ENCODE results near the gene CYSLTR2. TPM values are rescaled to one million over a fixed set of nuclear protein-coding genes. Genes with fewer than 3 reads are reported as not detected.

The CYSLTR2 gene
- total and polyA plus RNA-seq, 9 of the 15 experiments (the other 6 are each of a cell fraction or from before 2014, with no cell fraction given) = not detected

DNA sequence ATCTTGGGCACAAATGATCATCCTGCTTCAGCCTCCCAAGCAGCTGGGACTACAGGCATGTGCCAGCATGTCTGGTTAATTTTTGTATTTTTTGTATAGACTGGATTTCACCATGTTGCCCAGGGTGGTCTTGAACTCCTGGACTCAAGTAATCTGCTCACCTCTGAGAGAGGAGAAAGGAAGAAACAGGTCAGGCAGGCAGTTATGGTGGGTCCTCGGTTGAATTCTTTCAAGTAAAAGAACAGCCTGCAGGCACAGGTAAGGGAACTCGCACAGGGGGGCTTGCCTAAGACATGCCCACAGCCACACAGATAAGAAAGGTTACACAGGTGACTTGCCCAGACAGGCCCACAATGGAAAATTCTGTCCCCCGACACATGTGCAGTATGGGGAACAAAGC lies 34.8 kb upstream of the CYSLTR2 start:
- Histone ChIP-seq H3K4me2 (ENCODE audit: insufficient read depth, low read length) (no peak overlapping the region), H4K20me1 (replicated peaks; ENCODE audit: control insufficient read depth, insufficient read depth, low read length) (no peaks in the 10 kb centered on the region), H2AFZ (ENCODE audit: low read depth, low read length) (no peak overlapping the region), H3K4me1 (replicated peaks in 1 of 2; ENCODE audit: control insufficient read depth in 2 of 2, insufficient read depth in 2 of 2, low read length in 2 of 2) (no peaks in the 10 kb centered on the region), H3K4me3 (no peak overlapping the region), H3K79me2 (ENCODE audit: control insufficient read depth, insufficient read depth, low read length) (no peaks in the 10 kb centered on the region), H3K27me3 (ENCODE audit: control insufficient read depth in 2 of 2, insufficient read depth in 2 of 2, low read length in 2 of 2) (no peaks in the 10 kb centered on the region), H3K36me3 (ENCODE audit: control insufficient read depth, insufficient read depth, low read length) (no peaks in the 10 kb centered on the region), H3K9me1 (ENCODE audit: control insufficient read depth, insufficient read depth, low read length) (no peaks in the 10 kb centered on the region), H3K9ac (ENCODE audit: insufficient read depth in 1 of 2, low read depth in 2 of 2, low read length in 2 of 2) (no peak overlapping the region), H3K27ac (ENCODE audit: extremely low read depth, low read depth, low read length) (no peak overlapping the region), H3K9me3 (replicated peaks; ENCODE audit: control insufficient read depth, insufficient read depth, low read depth, low read length) (no peaks in the 10 kb centered on the region)
- CTCF ChIA-PET (ENCODE audit: low intra/inter-chr PET ratio) = no interaction called here
- ATAC-seq = no peak
- intact Hi-C loops (cut with micrococcal nuclease) (no loop called here), in situ Hi-C loops (cut with MboI) (no loop called here)
- FAIRE-seq = no peak
- POLR2A ChIA-PET = no interaction called here
- BruUV-seq (replicated peaks) = no TSS peak
- WGBS (ENCODE audit: insufficient coverage, low coverage, missing lambda C conversion rate) = 6% methylated on average over 2 of the region's 3 CpGs
- TF ChIP-seq ZFP36 (IDR thresholded peaks at IDR 0.05; ENCODE audit: low read depth, low read length, partially characterized antibody) = peak; percentile 79
- no peak for TF ChIP-seq ZNF41 (CRISPR knock-in tag; conservative IDR thresholded peaks at IDR 0.05)
- DNase-seq (ENCODE audit: extremely low read depth in 1 of 4, low spot score in 3 of 4) = no peak

DNA sequence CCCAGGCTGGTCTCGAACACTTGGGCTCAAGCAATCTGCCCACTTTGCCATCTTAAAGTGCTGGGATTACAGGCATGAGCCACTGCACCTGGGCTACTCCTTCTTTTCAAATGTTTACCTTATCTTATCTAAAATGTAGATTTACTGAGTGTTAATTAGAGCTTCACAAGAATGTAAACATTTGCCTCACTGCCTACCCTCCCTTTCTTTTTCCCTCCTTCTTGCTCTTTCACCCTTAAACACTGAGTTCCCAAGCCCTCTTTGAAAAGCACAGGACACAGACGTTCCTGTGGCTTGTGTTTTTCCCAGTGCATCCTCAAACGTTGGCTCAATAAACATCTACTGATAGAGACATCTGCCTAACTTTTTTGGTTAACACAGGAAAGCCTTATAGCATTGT lies 32.7 kb upstream of the CYSLTR2 start:
- Histone ChIP-seq H3K36me3 (ENCODE audit: control insufficient read depth, insufficient read depth, low read length) (no peaks in the 10 kb centered on the region), H3K9ac (ENCODE audit: insufficient read depth in 1 of 2, low read depth in 2 of 2, low read length in 2 of 2) (no peak overlapping the region), H3K9me3 (replicated peaks; ENCODE audit: control insufficient read depth, insufficient read depth, low read depth, low read length) (no peaks in the 10 kb centered on the region), H3K9me1 (ENCODE audit: control insufficient read depth, insufficient read depth, low read length) (no peaks in the 10 kb centered on the region), H2AFZ (ENCODE audit: low read depth, low read length) (no peak overlapping the region), H3K4me1 (replicated peaks in 1 of 2; ENCODE audit: control insufficient read depth in 2 of 2, insufficient read depth in 2 of 2, low read length in 2 of 2) (peaks cover 0 to 7% of the 10 kb centered on the region in 2 experiments; a peak in 2 of 5 replicates), H3K27ac (ENCODE audit: extremely low read depth, low read depth, low read length) (no peak overlapping the region), H4K20me1 (replicated peaks; ENCODE audit: control insufficient read depth, insufficient read depth, low read length) (no peaks in the 10 kb centered on the region), H3K27me3 (ENCODE audit: control insufficient read depth in 2 of 2, insufficient read depth in 2 of 2, low read length in 2 of 2) (no peaks in the 10 kb centered on the region), H3K4me3 (no peak overlapping the region), H3K4me2 (ENCODE audit: insufficient read depth, low read length) (no peak overlapping the region), H3K79me2 (ENCODE audit: control insufficient read depth, insufficient read depth, low read length) (no peaks in the 10 kb centered on the region)
- no peak for ATAC-seq
- in situ Hi-C loops (cut with MboI) = no loop called here
- ChIA-PET POLR2A (no interaction called here), CTCF (ENCODE audit: low intra/inter-chr PET ratio) (no interaction called here)
- BruUV-seq (replicated peaks) = no TSS peak
- intact Hi-C loops (cut with micrococcal nuclease) = no loop called here
- 23% methylated on average over 3 of the region's 3 CpGs for WGBS (ENCODE audit: insufficient coverage, low coverage, missing lambda C conversion rate)
- FAIRE-seq = no peak
- DNase-seq (ENCODE audit: extremely low read depth in 1 of 4, low spot score in 3 of 4) = no peak
- TF ChIP-seq CAMTA2 (CRISPR knock-in tag; conservative IDR thresholded peaks at IDR 0.05) = no peak
- TF ChIP-seq, protein P1, sequence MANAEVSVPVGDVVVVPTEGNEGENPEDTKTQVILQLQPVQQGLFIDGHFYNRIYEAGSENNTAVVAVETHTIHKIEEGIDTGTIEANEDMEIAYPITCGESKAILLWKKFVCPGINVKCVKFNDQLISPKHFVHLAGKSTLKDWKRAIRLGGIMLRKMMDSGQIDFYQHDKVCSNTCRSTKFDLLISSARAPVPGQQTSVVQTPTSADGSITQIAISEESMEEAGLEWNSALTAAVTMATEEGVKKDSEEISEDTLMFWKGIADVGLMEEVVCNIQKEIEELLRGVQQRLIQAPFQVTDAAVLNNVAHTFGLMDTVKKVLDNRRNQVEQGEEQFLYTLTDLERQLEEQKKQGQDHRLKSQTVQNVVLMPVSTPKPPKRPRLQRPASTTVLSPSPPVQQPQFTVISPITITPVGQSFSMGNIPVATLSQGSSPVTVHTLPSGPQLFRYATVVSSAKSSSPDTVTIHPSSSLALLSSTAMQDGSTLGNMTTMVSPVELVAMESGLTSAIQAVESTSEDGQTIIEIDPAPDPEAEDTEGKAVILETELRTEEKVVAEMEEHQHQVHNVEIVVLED (CRISPR knock-in tag; IDR thresholded peaks at IDR 0.05) = no peak
- TF ChIP-seq FOXM1 (IDR thresholded peaks at IDR 0.05; ENCODE audit: low read depth) = no peak
- no peak for TF ChIP-seq FOXM1 (CRISPR knock-in tag; IDR thresholded peaks at IDR 0.05; ENCODE audit: low read depth)
- TF ChIP-seq CSDE1 (IDR thresholded peaks at IDR 0.05) = no peak
- no peak for TF ChIP-seq FIP1L1 (IDR thresholded peaks at IDR 0.05; ENCODE audit: low read depth, low read length, poor library complexity, severe bottlenecking)
- no peak for TF ChIP-seq NFE2L1 (tag; IDR thresholded peaks at IDR 0.05; ENCODE audit: borderline replicate concordance, low read depth)
- no peak for TF ChIP-seq TAF15 (IDR thresholded peaks at IDR 0.05; ENCODE audit: low read depth, low read length)
- TF ChIP-seq TCF7 (IDR thresholded peaks at IDR 0.05; ENCODE audit: borderline replicate concordance) = no peak
- no peak for TF ChIP-seq BACH1 (tag; IDR thresholded peaks at IDR 0.05)
- no peak for TF ChIP-seq RAD21 (CRISPR knock-in tag; conservative IDR thresholded peaks at IDR 0.05 in 1 of 2, IDR thresholded peaks at IDR 0.05 in 1 of 2)
- TF ChIP-seq TSC22D4 (tag; IDR thresholded peaks at IDR 0.05) = no peak
- no peak for TF ChIP-seq ATF7 (IDR thresholded peaks at IDR 0.05)
- TF ChIP-seq BRD9 (IDR thresholded peaks at IDR 0.05; ENCODE audit: low read depth, partially characterized antibody) = no peak
- TF ChIP-seq TCFL5 (CRISPR knock-in tag; conservative IDR thresholded peaks at IDR 0.05) = no peak
- TF ChIP-seq MEF2A (IDR thresholded peaks at IDR 0.05; ENCODE audit: control insufficient read depth, low read depth, low read length) = no peak

Measured in K562 (cell line).